Measurements from ENCODE around the gene IQSEC1.
"Not testable (repeated sequence)": the region's sequence is repeated elsewhere in the genome, so short reads cannot be mapped to it uniquely, and the experiment has no call there.

- TF ChIP-seq POLR2A, POLR2AphosphoS5 (IDR thresholded peaks at IDR 0.05): not testable (repeated sequence)
- TF ChIP-seq, protein P1, sequence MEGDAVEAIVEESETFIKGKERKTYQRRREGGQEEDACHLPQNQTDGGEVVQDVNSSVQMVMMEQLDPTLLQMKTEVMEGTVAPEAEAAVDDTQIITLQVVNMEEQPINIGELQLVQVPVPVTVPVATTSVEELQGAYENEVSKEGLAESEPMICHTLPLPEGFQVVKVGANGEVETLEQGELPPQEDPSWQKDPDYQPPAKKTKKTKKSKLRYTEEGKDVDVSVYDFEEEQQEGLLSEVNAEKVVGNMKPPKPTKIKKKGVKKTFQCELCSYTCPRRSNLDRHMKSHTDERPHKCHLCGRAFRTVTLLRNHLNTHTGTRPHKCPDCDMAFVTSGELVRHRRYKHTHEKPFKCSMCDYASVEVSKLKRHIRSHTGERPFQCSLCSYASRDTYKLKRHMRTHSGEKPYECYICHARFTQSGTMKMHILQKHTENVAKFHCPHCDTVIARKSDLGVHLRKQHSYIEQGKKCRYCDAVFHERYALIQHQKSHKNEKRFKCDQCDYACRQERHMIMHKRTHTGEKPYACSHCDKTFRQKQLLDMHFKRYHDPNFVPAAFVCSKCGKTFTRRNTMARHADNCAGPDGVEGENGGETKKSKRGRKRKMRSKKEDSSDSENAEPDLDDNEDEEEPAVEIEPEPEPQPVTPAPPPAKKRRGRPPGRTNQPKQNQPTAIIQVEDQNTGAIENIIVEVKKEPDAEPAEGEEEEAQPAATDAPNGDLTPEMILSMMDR (IDR thresholded peaks at IDR 0.05), result not testable (repeated sequence)
Measured at GRCh38 chr3:12881858-12882257, 191.4 kb downstream of the IQSEC1 start.

Data from prostate gland (tissue), 2 donors.